Suppressor macrophage treated with lipopolysaccharide for 4 hours (primary cell): ENCODE measurements around the gene CRLF1.

Experiments
- DNase-seq: peaks from one replicate; pipeline ENCODE4 v3.0.0-alpha.2; 2020

The CRLF1 gene

GRCh38 chr19:18590273-18591272 is 16.0 kb downstream of the CRLF1 start:
- DNase-seq = peak; percentile 38

- peak; percentile 67 for DNase-seq
Observed at GRCh38 chr19:18589380-18590272, 17.0 kb downstream of the CRLF1 start.

GRCh38 chr19:18588611-18589379 is 17.8 kb downstream of the CRLF1 start, which contains the start of gene REX1BD:
Gene REX1BD, plus strand, starts transcription at chr19:18588798. Its CDS starts 4 bp downstream, at chr19:18588802.
- peak; percentile 91 for DNase-seq

GRCh38 chr19:18587962-18588610 is 18.5 kb downstream of the CRLF1 start:
- DNase-seq = no peak

GRCh38 chr19:18587561-18587960 is 19.0 kb downstream of the CRLF1 start:
- DNase-seq = no peak

- DNase-seq = peak; percentile 74
Observed at GRCh38 chr19:18586306-18586705, 20.3 kb downstream of the CRLF1 start.

GRCh38 chr19:18580311-18580710 is 26.3 kb downstream of the CRLF1 start:
- no peak for DNase-seq

GRCh38 chr19:18577365-18577914 is 29.2 kb downstream of the CRLF1 start:
- no peak for DNase-seq

- no peak for DNase-seq
Observed at GRCh38 chr19:18576383-18576782, 30.2 kb downstream of the CRLF1 start.

- DNase-seq = no peak
Observed at GRCh38 chr19:18574691-18575291, 31.8 kb downstream of the CRLF1 start.

GRCh38 chr19:18571564-18572344 is 34.8 kb downstream of the CRLF1 start, which contains the start of gene UBA52:
Gene UBA52, plus strand, starts transcription at chr19:18571857. Its CDS starts 1,444 bp downstream, at chr19:18573301.
- DNase-seq = peak; percentile 100

GRCh38 chr19:18568367-18568766 is 38.2 kb downstream of the CRLF1 start:
- no peak for DNase-seq

GRCh38 chr19:18566953-18567352 is 39.6 kb downstream of the CRLF1 start:
- DNase-seq = no peak

- no peak for DNase-seq
Observed at GRCh38 chr19:18562086-18562485, 44.5 kb downstream of the CRLF1 start.

- no peak for DNase-seq
Observed at GRCh38 chr19:18559685-18560084, 46.9 kb downstream of the CRLF1 start.

- DNase-seq = no peak
Observed at GRCh38 chr19:18558604-18559003, 48.0 kb downstream of the CRLF1 start.

GRCh38 chr19:18558202-18558555 is 48.4 kb downstream of the CRLF1 start:
- no peak for DNase-seq

- peak; percentile 99 for DNase-seq
Observed at GRCh38 chr19:18557411-18558201, 49.0 kb downstream of the CRLF1 start, which contains the start of gene KXD1. Gene KXD1, plus strand, starts transcription at chr19:18557870. Its CDS starts 4,187 bp downstream, at chr19:18562057.

- no peak for DNase-seq
Observed at GRCh38 chr19:18551631-18552030, 55.0 kb downstream of the CRLF1 start.
